Measurements from ENCODE around the gene INHBE. TPM values are rescaled to one million over a fixed set of nuclear protein-coding genes. Genes with fewer than 3 reads are reported as not detected.

The INHBE gene
- total RNA-seq, 1 donor from 2014 or later, result 1.2 TPM

DNA sequence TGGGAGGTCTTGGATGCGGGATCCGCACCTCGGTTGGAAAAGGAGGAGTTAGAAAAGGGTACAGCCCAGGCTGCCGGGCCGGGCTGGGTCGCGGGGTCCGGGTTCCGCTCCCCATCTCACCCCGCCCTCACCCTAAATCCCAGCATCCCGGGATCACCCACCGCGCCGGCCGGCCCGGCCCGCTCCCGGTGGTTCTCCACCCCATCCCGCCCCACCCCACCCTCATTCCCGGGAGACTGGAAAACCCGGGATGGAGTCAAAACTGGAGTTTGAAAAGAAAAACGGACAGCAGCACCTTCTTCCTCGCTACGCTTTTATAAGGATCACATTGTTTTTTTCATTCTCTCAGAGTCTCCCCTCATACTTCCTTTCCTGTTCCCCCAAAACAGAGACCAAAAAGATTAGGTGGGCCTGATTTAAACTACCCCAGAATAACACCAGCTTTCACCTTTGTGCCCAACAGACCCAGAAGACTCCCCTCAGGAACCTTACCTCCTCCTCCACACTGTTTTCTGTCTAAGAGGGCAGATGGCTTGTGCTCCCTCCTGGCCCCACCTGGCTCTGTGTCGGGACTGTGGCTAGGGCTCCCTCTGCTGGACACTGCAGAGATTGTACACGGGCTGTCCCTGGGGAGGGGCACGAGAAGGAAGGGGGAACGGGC, 7.3 kb downstream of the INHBE start:
- Mint-ChIP-seq H3K36me3 (ENCODE audit: insufficient read depth) (no peaks in the 10 kb centered on the region), H3K4me3 (ENCODE audit: low read depth) (peak overlapping the region; percentile 74), H3K4me1 (ENCODE audit: low read depth) (peaks cover 19% of the 10 kb centered on the region), H3K27me3 (peaks cover 66% of the 10 kb centered on the region), H3K9me3 (ENCODE audit: low read depth) (no peaks in the 10 kb centered on the region), H3K27ac (peak overlapping the region; percentile 88)
- peak; percentile 89 for DNase-seq (ENCODE audit: low spot score, unreplicated experiment)
- peak; percentile 96 for TF ChIP-seq CTCF (IDR thresholded peaks at IDR 0.05; ENCODE audit: unreplicated experiment)

- H3K4me1 Mint-ChIP-seq (ENCODE audit: low read depth), result peaks cover 19% of the 10 kb centered on the region
- H3K27me3 Mint-ChIP-seq, result peaks cover 71% of the 10 kb centered on the region
- no peaks in the 10 kb centered on the region for H3K36me3 Mint-ChIP-seq (ENCODE audit: insufficient read depth)
- peak overlapping the region; percentile 74 for H3K4me3 Mint-ChIP-seq (ENCODE audit: low read depth)
- no peak for TF ChIP-seq CTCF (IDR thresholded peaks at IDR 0.05; ENCODE audit: unreplicated experiment)
- peak overlapping the region; percentile 88 for H3K27ac Mint-ChIP-seq
- DNase-seq (ENCODE audit: low spot score, unreplicated experiment), result no peak
- H3K9me3 Mint-ChIP-seq (ENCODE audit: low read depth), result no peaks in the 10 kb centered on the region
These were observed 7.8 kb downstream of the INHBE start for GRCh38 chr12:57462912-57463253.

- H3K9me3 Mint-ChIP-seq (ENCODE audit: low read depth), result no peaks in the 10 kb centered on the region
- peaks cover 82% of the 10 kb centered on the region for H3K27me3 Mint-ChIP-seq
- DNase-seq (ENCODE audit: low spot score, unreplicated experiment), result no peak
- no peaks in the 10 kb centered on the region for H3K36me3 Mint-ChIP-seq (ENCODE audit: insufficient read depth)
- H3K4me1 Mint-ChIP-seq (ENCODE audit: low read depth), result peaks cover 12% of the 10 kb centered on the region
- no peak overlapping the region for H3K27ac Mint-ChIP-seq
- no peak for TF ChIP-seq CTCF (IDR thresholded peaks at IDR 0.05; ENCODE audit: unreplicated experiment)
- H3K4me3 Mint-ChIP-seq (ENCODE audit: low read depth), result no peak overlapping the region
These were observed 9.5 kb downstream of the INHBE start for GRCh38 chr12:57464569-57464968.

DNA sequence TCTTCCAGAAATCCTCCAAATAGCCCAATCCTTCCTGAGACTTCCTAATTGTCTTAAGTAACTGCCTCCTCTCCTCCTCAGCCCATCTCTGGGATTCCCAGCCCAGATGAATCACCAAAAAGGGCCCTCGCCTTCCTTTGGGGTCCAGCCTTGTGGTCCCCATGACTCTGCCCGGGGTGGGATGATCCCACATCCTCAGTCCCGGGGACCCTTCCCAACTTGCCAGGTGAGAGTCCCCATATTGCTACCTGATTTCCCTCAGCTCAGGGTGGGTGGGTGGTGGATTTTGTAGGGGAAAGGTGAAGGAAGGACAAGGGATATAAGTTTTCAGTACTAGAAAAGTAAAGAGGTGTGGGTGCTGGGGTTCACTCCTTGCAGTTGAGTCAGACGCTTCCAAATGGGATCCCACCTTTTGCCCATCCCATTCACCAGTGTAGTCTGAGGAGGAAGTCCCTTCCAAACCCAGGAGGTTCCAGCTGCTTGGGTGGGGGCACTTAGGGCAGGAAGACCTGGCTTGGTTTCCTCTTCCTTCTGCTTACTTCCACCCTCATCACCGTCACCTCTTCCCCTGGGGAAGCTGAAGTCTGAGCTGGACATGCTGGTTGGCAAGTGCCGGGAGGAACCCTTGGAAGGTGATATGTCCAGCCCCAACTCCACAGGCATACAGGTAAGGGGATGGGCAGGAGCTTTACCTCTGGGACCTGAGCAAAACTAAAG, 10.1 kb downstream of the INHBE start:
- no peak for DNase-seq (ENCODE audit: low spot score, unreplicated experiment)
- no peak for TF ChIP-seq CTCF (IDR thresholded peaks at IDR 0.05; ENCODE audit: unreplicated experiment)
- no peak overlapping the region for H3K27ac Mint-ChIP-seq
- no peak overlapping the region for H3K4me3 Mint-ChIP-seq (ENCODE audit: low read depth)
- H3K9me3 Mint-ChIP-seq (ENCODE audit: low read depth), result no peaks in the 10 kb centered on the region
- H3K36me3 Mint-ChIP-seq (ENCODE audit: insufficient read depth), result no peaks in the 10 kb centered on the region
- peaks cover 85% of the 10 kb centered on the region for H3K27me3 Mint-ChIP-seq
- peaks cover 12% of the 10 kb centered on the region for H3K4me1 Mint-ChIP-seq (ENCODE audit: low read depth)

DNA sequence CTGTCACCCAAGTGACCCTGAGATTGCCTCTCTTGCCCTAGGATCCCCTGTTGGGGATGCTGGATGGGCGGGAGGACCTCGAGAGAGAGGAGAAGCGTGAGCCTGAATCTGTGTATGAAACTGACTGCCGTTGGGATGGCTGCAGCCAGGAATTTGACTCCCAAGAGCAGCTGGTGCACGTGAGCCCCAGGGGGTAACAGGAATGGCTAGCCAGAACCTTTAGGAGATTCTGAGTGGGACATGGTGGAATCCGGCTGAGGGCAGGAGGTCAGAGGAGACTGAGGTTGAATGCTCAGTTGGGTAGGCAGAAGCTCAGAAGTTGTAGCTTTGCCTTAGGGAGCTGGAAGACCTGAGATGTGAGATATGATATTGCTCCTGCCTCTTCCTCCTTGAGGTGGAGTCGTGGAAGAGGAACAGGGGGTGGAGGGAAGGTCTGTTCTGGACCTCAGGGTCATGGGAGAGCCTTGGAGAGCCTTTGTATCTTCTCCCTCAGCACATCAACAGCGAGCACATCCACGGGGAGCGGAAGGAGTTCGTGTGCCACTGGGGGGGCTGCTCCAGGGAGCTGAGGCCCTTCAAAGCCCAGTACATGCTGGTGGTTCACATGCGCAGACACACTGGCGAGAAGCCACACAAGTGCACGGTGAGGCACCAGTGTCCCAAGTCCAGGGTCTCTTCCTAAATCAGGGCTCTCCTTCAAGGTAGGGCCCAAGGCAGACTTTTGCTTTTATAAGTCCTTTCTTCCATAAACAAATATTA, 10.8 kb downstream of the INHBE start:
- no peak for DNase-seq (ENCODE audit: low spot score, unreplicated experiment)
- H3K36me3 Mint-ChIP-seq (ENCODE audit: insufficient read depth), result no peaks in the 10 kb centered on the region
- peaks cover 78% of the 10 kb centered on the region for H3K27me3 Mint-ChIP-seq
- H3K9me3 Mint-ChIP-seq (ENCODE audit: low read depth), result no peaks in the 10 kb centered on the region
- no peak overlapping the region for H3K27ac Mint-ChIP-seq
- TF ChIP-seq CTCF (IDR thresholded peaks at IDR 0.05; ENCODE audit: unreplicated experiment), result no peak
- H3K4me1 Mint-ChIP-seq (ENCODE audit: low read depth), result peaks cover 9% of the 10 kb centered on the region
- H3K4me3 Mint-ChIP-seq (ENCODE audit: low read depth), result no peak overlapping the region
